MM.1S (cell line): ENCODE results near the gene NAGPA.

Source experiments
- DNase-seq: peaks from one replicate; pipeline ENCODE4 v3.0.0-alpha.2; 2015
- H2AFZ ChIP-seq: fragments of 300-600 bp; sonication (generic); 2 replicates; pipeline ENCODE4 v1.6.0; 2016; ENCODE audit warnings: antibody characterized with exemption, low read length
- H3F3A ChIP-seq: fragments of 300-600 bp; sonication (generic); 2 replicates; pipeline ENCODE4 v1.6.1; 2016; ENCODE audit warnings: mild to moderate bottlenecking, antibody characterized with exemption, low read length, moderate library complexity, mixed read lengths; ENCODE audit not compliant: insufficient read depth
- H3K27ac ChIP-seq: fragments of 300-600 bp; sonication (generic); 2 replicates; pipeline ENCODE4 v1.5.1; 2016; ENCODE audit warnings: mild to moderate bottlenecking, low read length
- H3K27me3 ChIP-seq: fragments of 300-600 bp; sonication (generic); replicated peaks from 2 replicates; pipeline ENCODE4 v1.6.0; 2016; ENCODE audit warnings: low read length; ENCODE audit not compliant: insufficient read depth
- H3K36me3 ChIP-seq: fragments of 300-600 bp; sonication (generic); replicated peaks from 2 replicates; pipeline ENCODE4 v1.6.1; 2016; ENCODE audit warnings: mild to moderate bottlenecking, low read length, mixed read lengths; ENCODE audit not compliant: insufficient read depth
- H3K4me1 ChIP-seq: fragments of 300-600 bp; sonication (generic); 2 replicates; pipeline ENCODE4 v1.6.1; 2016; ENCODE audit warnings: low read length, mixed read lengths
- H3K4me2 ChIP-seq: fragments of 300-600 bp; sonication (generic); 2 replicates; pipeline ENCODE4 v1.6.0; 2016; ENCODE audit warnings: low read depth, low read length
- H3K4me3 ChIP-seq: fragments of 300-600 bp; sonication (generic); 2 replicates; pipeline ENCODE4 v1.5.1; 2016; ENCODE audit warnings: low read length, mixed read lengths
- H3K79me2 ChIP-seq: fragments of 300-600 bp; sonication (generic); 2 replicates; pipeline ENCODE4 v1.6.1; 2016; ENCODE audit warnings: mixed run types, low read length, mixed read lengths
- H3K9ac ChIP-seq: fragments of 300-600 bp; sonication (generic); 2 replicates; pipeline ENCODE4 v1.6.1; 2016; ENCODE audit warnings: low read length, mixed read lengths
- H3K9me2 ChIP-seq: fragments of 300-600 bp; sonication (generic); replicated peaks from 2 replicates; pipeline ENCODE4 v1.6.1; 2016; ENCODE audit warnings: mild to moderate bottlenecking, low read length, mixed read lengths; ENCODE audit not compliant: insufficient read depth
- H3K9me3 ChIP-seq: fragments of 300-600 bp; sonication (generic); replicated peaks from 2 replicates; pipeline ENCODE4 v1.6.1; 2016; ENCODE audit warnings: mild to moderate bottlenecking, low read length, mixed read lengths; ENCODE audit not compliant: insufficient read depth
- H4K20me1 ChIP-seq: fragments of 300-600 bp; sonication (generic); 2 replicates; pipeline ENCODE4 v1.6.1; 2016; ENCODE audit warnings: mild to moderate bottlenecking, low read length, moderate library complexity, mixed read lengths; ENCODE audit not compliant: insufficient read depth
- CTCF ChIP-seq: fragments of 300-600 bp; sonication (generic); IDR thresholded peaks from 2 replicates; pipeline ENCODE4 v1.5.1; 2016; ENCODE audit warnings: antibody characterized with exemption, low read length, mixed read lengths
- EZH2 ChIP-seq: fragments of 300-600 bp; sonication (generic); optimal IDR thresholded peaks from 2 replicates; pipeline ENCODE3; 2017; ENCODE audit warnings: low read depth, mild to moderate bottlenecking, antibody characterized with exemption, low read length, mixed read lengths
- EZH2phosphoT487 ChIP-seq: fragments of 300-600 bp; sonication (generic); IDR thresholded peaks from 2 replicates; pipeline ENCODE4 v1.6.1; 2018; ENCODE audit warnings: antibody characterized with exemption, low read length

NAGPA gene

DNA sequence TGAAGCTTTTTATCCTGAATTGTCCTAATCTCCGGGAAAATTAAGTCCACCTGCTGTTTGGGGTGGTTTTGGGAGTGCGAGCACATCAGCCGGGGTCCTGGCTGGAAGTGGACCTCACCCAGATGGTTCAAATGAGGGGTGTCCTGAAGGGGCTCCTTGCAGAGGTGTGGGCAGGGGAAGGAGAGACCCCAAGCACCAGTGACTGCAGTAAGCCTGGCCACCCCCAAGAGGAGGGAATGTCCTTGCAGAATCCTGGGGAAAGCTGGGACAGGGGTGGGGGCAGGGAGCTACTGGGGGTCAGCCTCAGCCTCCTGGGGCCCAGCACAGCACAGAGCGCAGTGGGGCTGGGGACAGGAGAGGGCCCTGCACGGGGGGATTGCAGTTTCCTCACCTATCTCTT lies 29.4 kb downstream of the NAGPA start:
- no peak overlapping the region for H2AFZ ChIP-seq
- H3K4me2 ChIP-seq, result no peak overlapping the region
- H3K9me3 ChIP-seq, result no peaks in the 10 kb centered on the region
- no peak overlapping the region for H3K4me3 ChIP-seq
- H3K36me3 ChIP-seq, result no peaks in the 10 kb centered on the region
- H4K20me1 ChIP-seq, result no peaks in the 10 kb centered on the region
- no peak overlapping the region for H3K9ac ChIP-seq
- H3K27me3 ChIP-seq, result peaks cover 75% of the 10 kb centered on the region
- DNase-seq, result no peak
- TF ChIP-seq CTCF (no peak), EZH2phosphoT487 (no peak)
- no peaks in the 10 kb centered on the region for H3K79me2 ChIP-seq
- no peak overlapping the region for H3K27ac ChIP-seq
- no peaks in the 10 kb centered on the region for H3K9me2 ChIP-seq
- no peaks in the 10 kb centered on the region for H3F3A ChIP-seq
- no peaks in the 10 kb centered on the region for H3K4me1 ChIP-seq

DNA sequence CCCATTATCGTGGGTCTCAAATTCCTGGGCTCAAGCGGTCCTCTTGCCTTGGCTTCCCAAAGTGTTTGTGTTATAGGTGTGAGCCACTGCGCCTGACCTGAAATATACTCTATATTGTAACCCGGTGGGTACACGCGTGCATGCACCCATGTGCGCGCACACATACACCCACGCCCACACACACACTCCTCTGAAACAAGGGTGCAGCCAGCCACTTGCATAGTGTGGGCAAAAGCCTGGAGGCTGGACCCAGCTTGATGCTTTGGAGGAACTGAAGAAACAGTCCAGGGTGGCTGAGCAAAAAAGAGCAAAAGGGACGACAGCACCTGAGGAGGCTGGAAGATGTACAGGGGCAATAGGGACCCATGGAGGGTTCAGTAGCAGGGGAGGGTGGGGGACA lies 29.9 kb downstream of the NAGPA start:
- H3K27me3 ChIP-seq, result peaks cover 70% of the 10 kb centered on the region
- H3F3A ChIP-seq, result no peaks in the 10 kb centered on the region
- H3K9me3 ChIP-seq, result no peaks in the 10 kb centered on the region
- H3K27ac ChIP-seq, result no peak overlapping the region
- H3K36me3 ChIP-seq, result no peaks in the 10 kb centered on the region
- H4K20me1 ChIP-seq, result no peaks in the 10 kb centered on the region
- H3K4me3 ChIP-seq, result no peak overlapping the region
- no peaks in the 10 kb centered on the region for H3K9me2 ChIP-seq
- H3K4me2 ChIP-seq, result no peak overlapping the region
- H3K9ac ChIP-seq, result no peak overlapping the region
- H2AFZ ChIP-seq, result no peak overlapping the region
- no peaks in the 10 kb centered on the region for H3K79me2 ChIP-seq
- no peak for DNase-seq
- no peaks in the 10 kb centered on the region for H3K4me1 ChIP-seq
- TF ChIP-seq EZH2phosphoT487, result no peak
- no peak for TF ChIP-seq EZH2
- no peak for TF ChIP-seq CTCF

DNA sequence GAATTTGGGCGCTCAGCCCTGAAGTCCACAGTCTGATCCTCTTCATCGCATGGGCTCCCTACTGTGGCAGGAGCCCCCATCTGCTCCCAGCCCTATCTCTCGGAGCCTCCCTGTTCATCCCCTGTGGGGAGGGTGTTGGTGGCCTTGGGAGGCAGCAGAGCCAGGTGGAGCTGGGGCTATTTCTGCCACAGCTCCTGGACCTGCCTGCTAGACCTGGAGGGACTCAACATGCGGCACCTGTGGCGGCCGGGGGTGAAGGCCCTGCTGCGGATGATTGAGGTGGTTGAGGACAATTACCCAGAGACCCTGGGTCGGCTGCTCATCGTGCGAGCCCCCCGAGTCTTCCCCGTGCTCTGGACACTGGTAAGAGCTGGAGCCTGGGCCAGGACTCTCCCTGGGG lies 30.5 kb downstream of the NAGPA start:
- H3K9me3 ChIP-seq, result no peaks in the 10 kb centered on the region
- no peak overlapping the region for H3K9ac ChIP-seq
- H3K4me2 ChIP-seq, result no peak overlapping the region
- no peak for DNase-seq
- no peak overlapping the region for H2AFZ ChIP-seq
- H4K20me1 ChIP-seq, result no peaks in the 10 kb centered on the region
- H3K36me3 ChIP-seq, result no peaks in the 10 kb centered on the region
- no peaks in the 10 kb centered on the region for H3K4me1 ChIP-seq
- no peak overlapping the region for H3K27ac ChIP-seq
- TF ChIP-seq CTCF, result no peak
- no peak for TF ChIP-seq EZH2phosphoT487
- H3F3A ChIP-seq, result no peaks in the 10 kb centered on the region
- H3K4me3 ChIP-seq, result no peak overlapping the region
- peaks cover 64% of the 10 kb centered on the region for H3K27me3 ChIP-seq
- H3K79me2 ChIP-seq, result no peaks in the 10 kb centered on the region
- no peaks in the 10 kb centered on the region for H3K9me2 ChIP-seq

DNA sequence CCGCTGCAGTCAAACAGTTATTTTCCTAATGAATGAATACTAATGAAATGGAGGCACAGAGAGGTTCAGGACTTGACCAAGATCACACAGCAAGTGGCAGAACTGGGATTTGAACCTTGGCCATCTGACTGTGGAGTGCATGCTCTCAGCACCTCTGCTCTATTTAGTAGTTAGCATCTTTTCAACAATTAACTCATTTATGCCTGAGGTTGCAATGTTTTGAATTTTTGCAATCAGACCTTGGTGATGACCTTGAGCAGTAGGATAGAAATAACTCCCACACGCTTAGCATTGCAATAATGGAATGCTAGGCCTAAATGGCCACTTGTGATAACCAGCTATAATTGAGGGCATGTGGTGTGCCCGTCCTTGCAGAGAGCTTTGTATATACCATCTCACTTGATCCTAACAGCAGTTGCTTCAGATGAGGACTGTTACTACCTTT lies 31.0 kb downstream of the NAGPA start:
- no peaks in the 10 kb centered on the region for H3K4me1 ChIP-seq
- no peaks in the 10 kb centered on the region for H3K36me3 ChIP-seq
- H3K27ac ChIP-seq, result no peak overlapping the region
- no peak overlapping the region for H3K4me2 ChIP-seq
- no peak for DNase-seq
- H3K79me2 ChIP-seq, result no peaks in the 10 kb centered on the region
- H3K27me3 ChIP-seq, result peaks cover 61% of the 10 kb centered on the region
- H3K9me3 ChIP-seq, result no peaks in the 10 kb centered on the region
- H3K4me3 ChIP-seq, result no peak overlapping the region
- no peak overlapping the region for H3K9ac ChIP-seq
- no peaks in the 10 kb centered on the region for H4K20me1 ChIP-seq
- no peaks in the 10 kb centered on the region for H3F3A ChIP-seq
- TF ChIP-seq CTCF (no peak), EZH2 (no peak), EZH2phosphoT487 (no peak)
- H2AFZ ChIP-seq, result no peak overlapping the region
- no peaks in the 10 kb centered on the region for H3K9me2 ChIP-seq
